GM12878 (cell line): Measurements from ENCODE around the gene SAMD7. TPM values are rescaled to one million over a fixed set of nuclear protein-coding genes. Genes with fewer than 3 reads are reported as not detected.
A peak's percentile ranks its signal among the peaks of the same experiment; 100 is the strongest.

Source experiments
- ATAC-seq: fragments of 200-7000 bp; cut with Tn5 transposase; 3 replicates; pipeline ENCODE4 v1.9.1; 2020; ENCODE audit warnings: mild to moderate bottlenecking, moderate library complexity
- BruUV-seq: library from RNA; stranded (reverse); fragments of 400-500 nt; replicated peaks from 2 replicates; lab custom pipeline; 2021; lab: Mats Ljungman, UMichigan
- CTCF ChIA-PET: fragments of 300-600 bp; sonication (Branson Sonifier 250); formaldehyde crosslinking; extraction: SDS; loops from one replicate; lab custom pipeline; 2021; ENCODE audit warnings: inconsistent platforms; lab: Yijun Ruan, JAX
- POLR2A ChIA-PET: fragments of 350-600 bp; formaldehyde crosslinking; extraction: SDS; loops from one replicate; lab custom pipeline; 2021; ENCODE audit warnings: inconsistent platforms; lab: Charles Lee
- RAD21 ChIA-PET: fragments of 300-600 bp; sonication (Branson Sonifier 250); formaldehyde crosslinking; loops from one replicate; lab custom pipeline; 2023; ENCODE audit warnings: antibody characterized with exemption; ENCODE audit not compliant: unreplicated experiment; lab: Charles Lee
- SMC1A ChIA-PET: fragments of 300-600 bp; sonication (Branson Sonifier 250); formaldehyde crosslinking; loops from one replicate; lab custom pipeline; 2023; ENCODE audit not compliant: unreplicated experiment, uncharacterized antibody; lab: Charles Lee
- DNase-seq: peaks from one replicate; pipeline ENCODE4 v3.0.0-alpha.2; 2011; ENCODE audit warnings: low read depth, low spot score
- FAIRE-seq: peaks from 3 replicates; lab custom pipeline; 2011; peaks lifted over from hg19 to GRCh38; lab: Jason Lieb, UNC
- H2AFZ ChIP-seq: 2 replicates; pipeline ENCODE4 v1.6.0; 2011; ENCODE audit warnings: low read depth, low read length, control low read depth; ENCODE audit not compliant: control insufficient read depth
- H3K27ac ChIP-seq: 2 replicates; pipeline ENCODE4 v1.5.1; 2011; ENCODE audit warnings: control low read depth; ENCODE audit not compliant: control insufficient read depth, insufficient read depth
- H3K27me3 ChIP-seq, 2 experiments: replicated peaks in 1 of 2; 2 replicates each; pipeline versions ENCODE4 v1.6.0 to v1.6.1; 2011; ENCODE audit warnings: low read length in 1 of 2; ENCODE audit not compliant: control insufficient read depth in 2 of 2, insufficient read depth in 2 of 2
- H3K36me3 ChIP-seq, 2 experiments: 2 replicates each; pipeline ENCODE4 v1.5.1; 2011; ENCODE audit warnings: low read length in 1 of 2; ENCODE audit not compliant: control insufficient read depth in 2 of 2, insufficient read depth in 2 of 2
- H3K4me1 ChIP-seq: 2 replicates; pipeline ENCODE4 v1.6.1; 2011; ENCODE audit warnings: mild to moderate bottlenecking, low read length, moderate library complexity, mixed read lengths; ENCODE audit not compliant: control insufficient read depth, insufficient read depth
- H3K4me2 ChIP-seq: 2 replicates; pipeline ENCODE4 v1.6.0; 2011; ENCODE audit warnings: control low read depth; ENCODE audit not compliant: control insufficient read depth, insufficient read depth
- H3K4me3 ChIP-seq: fragments of 200-600 bp; sonication (generic); 2 replicates; pipeline ENCODE4 v1.5.1; 2016
- H3K79me2 ChIP-seq: 2 replicates; pipeline ENCODE4 v1.6.0; 2011; ENCODE audit warnings: low read length; ENCODE audit not compliant: control insufficient read depth, insufficient read depth
- H3K9ac ChIP-seq: 2 replicates; pipeline ENCODE4 v1.8.0; 2011; ENCODE audit warnings: low read length, control low read depth, mixed read lengths; ENCODE audit not compliant: control insufficient read depth, insufficient read depth
- H3K9me3 ChIP-seq: replicated peaks from 3 replicates; pipeline ENCODE4 v1.5.1; 2011; ENCODE audit warnings: mild to moderate bottlenecking, low read length; ENCODE audit not compliant: control insufficient read depth, insufficient read depth
- H4K20me1 ChIP-seq: 2 replicates; pipeline ENCODE4 v1.6.0; 2011; ENCODE audit not compliant: control insufficient read depth, insufficient read depth
- BCL3 ChIP-seq: IDR thresholded peaks from 2 replicates; pipeline ENCODE4 v1.6.1; 2011; ENCODE audit warnings: borderline replicate concordance, low read depth, mild to moderate bottlenecking, moderate library complexity, low read length; ENCODE audit not compliant: insufficient read depth, poor library complexity, severe bottlenecking
- BHLHE40 ChIP-seq, 2 experiments: fragments of 450-650 bp in 1 of 2; IDR thresholded peaks; 2 replicates each; pipeline ENCODE4 v1.6.1; 2011 to 2017; ENCODE audit warnings: low read depth in 2 of 2, borderline replicate concordance in 1 of 2, improper control_type of control experiment in 1 of 2, low read length in 1 of 2, mild to moderate bottlenecking in 1 of 2
- CHD4 ChIP-seq: fragments of 200-600 bp; sonication (generic); IDR thresholded peaks from 2 replicates; pipeline ENCODE4 v1.6.1; 2016; ENCODE audit warnings: mild to moderate bottlenecking
- E4F1 ChIP-seq: fragments of 450-650 bp; IDR thresholded peaks from 2 replicates; pipeline ENCODE4 v1.6.1; 2018; ENCODE audit warnings: borderline replicate concordance, mild to moderate bottlenecking; ENCODE audit not compliant: partially characterized antibody
- EED ChIP-seq: sonication (generic); IDR thresholded peaks from 2 replicates; pipeline ENCODE4 v1.6.1; 2016; ENCODE audit warnings: antibody characterized with exemption, low read depth
- HSF1 ChIP-seq: fragments of 150-350 bp; IDR thresholded peaks from 2 replicates; pipeline ENCODE4 v1.6.1; 2014; ENCODE audit warnings: mild to moderate bottlenecking, low read depth, low read length
- IRF4 ChIP-seq: IDR thresholded peaks from 2 replicates; pipeline ENCODE4 v1.6.1; 2011; ENCODE audit warnings: low read depth, low read length
- MEF2B ChIP-seq: fragments of 450-650 bp; IDR thresholded peaks from 2 replicates; pipeline ENCODE4 v1.6.1; 2018; ENCODE audit warnings: mild to moderate bottlenecking, moderate library complexity; ENCODE audit not compliant: partially characterized antibody, poor library complexity, severe bottlenecking
- PBX3 ChIP-seq: IDR thresholded peaks from 2 replicates; pipeline ENCODE4 v1.6.1; 2011; ENCODE audit warnings: mild to moderate bottlenecking, low read depth, low read length, moderate library complexity; ENCODE audit not compliant: insufficient replicate concordance
- RAD51 ChIP-seq: fragments of 450-650 bp; IDR thresholded peaks from 2 replicates; pipeline ENCODE4 v1.6.1; 2016; ENCODE audit warnings: moderate library complexity, mild to moderate bottlenecking, inconsistent platforms
- SP1 ChIP-seq: IDR thresholded peaks from one replicate; pipeline ENCODE4 v1.6.1; 2011; ENCODE audit warnings: low read depth, low read length
- TCF12 ChIP-seq: IDR thresholded peaks from 2 replicates; pipeline ENCODE4 v1.6.1; 2011; ENCODE audit warnings: low read depth, mild to moderate bottlenecking, low read length
- TCF7 ChIP-seq: IDR thresholded peaks from 2 replicates; pipeline ENCODE4 v1.6.1; 2014; ENCODE audit warnings: antibody characterized with exemption, borderline replicate concordance
- WGBS: methylation state at CpG from one replicate; pipeline ENCODE4 v1.1.6; 2016; ENCODE audit warnings: low lambda C conversion rate; ENCODE audit not compliant: insufficient replicate concordance, insufficient coverage; ENCODE audit errors: missing lambda C conversion rate; 5-methylcytosine and 5-hydroxymethylcytosine counted together
- in situ Hi-C: fragments of 300-500 bp; cut with MboI; formaldehyde crosslinking; loops from 9 replicates; pipeline ENCODE4 v1.14.3; 2018; ENCODE audit warnings: mixed read lengths
- intact Hi-C: fragments of 100-400 bp; cut with micrococcal nuclease; formaldehyde crosslinking; loops from one replicate; pipeline ENCODE4 v1.14.2; 2022; ENCODE audit not compliant: unreplicated experiment
- polyA plus RNA-seq, 11 experiments: library from polyadenylated mRNA; depleted of rRNA in 4 of 11; unstranded in 6 of 11; stranded (reverse) in 5 of 11; fragments of >200 nt; fragmentation: Nextera tagmentation in 4 of 11; fragmentation: Illumina TruSeq in 1 of 11; extraction: Ambion mirVana in 4 of 11; extraction: Trizol in 1 of 11; gene quantifications; 1 replicate in 1 of 11; 2 replicates in 10 of 11; pipeline versions ENCODE4 v1.2.1 to v1.2.3, GENCODE V29; 2011 to 2016; ENCODE audit warnings: inconsistent platforms in 2 of 11, missing spikeins in 2 of 11, low read depth in 1 of 11
- total RNA-seq, 4 experiments: library from RNA; depleted of rRNA in 3 of 4; stranded (reverse); fragments of >200 nt in 3 of 4; fragmentation: Illumina TruSeq in 1 of 4; extraction: Trizol in 1 of 4; gene quantifications; 2 replicates each; pipeline versions ENCODE4 v1.2.1 to v1.2.3, GENCODE V29; 2013 to 2021

The SAMD7 gene
- total and polyA plus RNA-seq, 10 of the 15 experiments (the other 5 are each of a cell fraction or from before 2014, with no cell fraction given), result 0.03 to 0.11 (median 0.07) TPM; not detected in 3

GRCh38 chr3:169940470-169941181, 29.3 kb downstream of the SAMD7 start (continued):
- no peak for TF ChIP-seq E4F1

GRCh38 chr3:169945313-169945712, 33.9 kb downstream of the SAMD7 start:
- Histone ChIP-seq H3K4me3 (peak overlapping the region; percentile 48; the same call in 1 of the 2 replicates), H3K27ac (peak overlapping the region; percentile 93), H3K79me2 (no peaks in the 10 kb centered on the region; the same call in 1 of the 2 replicates), H3K9ac (peak overlapping the region; percentile 54), H3K36me3 (no peaks in the 10 kb centered on the region), H4K20me1 (no peaks in the 10 kb centered on the region), H2AFZ (peak overlapping the region; percentile 55), H3K27me3 (no peaks in the 10 kb centered on the region), H3K9me3 (no peaks in the 10 kb centered on the region; the same call in 2 of the 3 replicates), H3K4me2 (peak overlapping the region; percentile 64), H3K4me1 (peaks cover 62% of the 10 kb centered on the region)
- ChIA-PET RAD21 (interaction anchor here (0.8 to 13.6 kb wide), 3 partner anchors 9 to 22 kb away, joined by 4 to 123 read pairs (median 7); partner anchors contain the start of gene SEC62), SMC1A (interaction anchor here (1.1 to 14.2 kb wide), 5 partner anchors 9 to 76 kb away, joined by 3 to 174 read pairs (median 4); partner anchors contain the start of gene SEC62), POLR2A (interaction anchor here (0.8 to 1.4 kb wide), 3 partner anchors 13 to 22 kb away, joined by 3 read pairs; no protein-coding TSS in a partner anchor), CTCF (interaction anchor here (1.0 to 1.4 kb wide), 6 partner anchors 9 to 32 kb away, joined by 3 to 6 read pairs (median 4); partner anchors contain the start of gene SEC62)
- intact Hi-C loops (loop anchor here (1.0 kb wide), 1 partner anchor 21 kb away; the partner anchor contains the start of gene SEC62), in situ Hi-C loops (no loop called here)
- ATAC-seq, result peak; percentile 91
- DNase-seq, result peak; percentile 85
- under 1% methylated on average over 7 of the region's 7 CpGs for WGBS
- peak; percentile 56 for FAIRE-seq
- no TSS peak for BruUV-seq
- TF ChIP-seq HSF1 (no peak), BCL3 (peak; percentile 71), BHLHE40 (IDR thresholded peaks at IDR 0.05; ENCODE audit: borderline replicate concordance in 1 of 2, low read depth in 2 of 2, low read length in 1 of 2) (peak; percentile 99), MEF2B (peak; percentile 73), TCF7 (peak; percentile 61; the same call in 1 of the 2 replicates), SP1 (peak; percentile 83), TCF12 (peak; percentile 93), RAD51 (peak; percentile 71), CHD4 (0 out of 2 replicates have a peak, but pooled peaks have one; percentile 13), EED (peak; percentile 84), PBX3 (peak; percentile 32), IRF4 (peak; percentile 97)
